H1 (cell line): ENCODE data around the gene C19orf25. TPM values are rescaled to one million over a fixed set of nuclear protein-coding genes. Genes with fewer than 3 reads are reported as not detected.

Source experiments
- CTCF ChIA-PET: fragments of 300-600 bp; sonication (Branson Sonifier 250); formaldehyde crosslinking; loops from one replicate; lab custom pipeline; 2021; ENCODE audit not compliant: partially characterized antibody; lab: Charles Lee
- POLR2A ChIA-PET: fragments of 300-600 bp; sonication (Branson Sonifier 250); formaldehyde crosslinking; loops from one replicate; lab custom pipeline; 2021; ENCODE audit warnings: inconsistent platforms; ENCODE audit not compliant: partially characterized antibody; lab: Charles Lee
- DNase-seq, 2 experiments: peaks; one replicate each; pipeline versions ENCODE4 v3.0.0 to v3.0.0-alpha.2; 2010 to 2022; ENCODE audit warnings: low spot score in 2 of 2, low read depth in 1 of 2, mixed read lengths in 1 of 2
- FAIRE-seq: peaks from 2 replicates; lab custom pipeline; 2011; peaks lifted over from hg19 to GRCh38; lab: Jason Lieb, UNC
- H2AFZ ChIP-seq: 2 replicates; pipeline ENCODE4 v1.8.1; 2012; ENCODE audit warnings: low read length, inconsistent platforms
- H2AK5ac ChIP-seq: 2 replicates; pipeline ENCODE4 v1.6.1; 2013; ENCODE audit warnings: low read depth, low read length
- H2BK120ac ChIP-seq: replicated peaks from 2 replicates; pipeline ENCODE3; 2013; ENCODE audit warnings: low read depth, low read length, inconsistent platforms
- H2BK12ac ChIP-seq: 2 replicates; pipeline ENCODE4 v1.6.1; 2013; ENCODE audit warnings: low read depth, low read length
- H2BK15ac ChIP-seq: 2 replicates; pipeline ENCODE4 v1.6.1; 2013; ENCODE audit warnings: low read length
- H2BK20ac ChIP-seq: 2 replicates; pipeline ENCODE4 v1.6.1; 2013; ENCODE audit warnings: low read length
- H2BK5ac ChIP-seq: 2 replicates; pipeline ENCODE4 v1.6.1; 2013; ENCODE audit warnings: low read depth, low read length
- H3K14ac ChIP-seq: 2 replicates; pipeline ENCODE4 v1.6.1; 2013; ENCODE audit warnings: inconsistent platforms; ENCODE audit not compliant: insufficient read length
- H3K18ac ChIP-seq: 2 replicates; pipeline ENCODE4 v1.6.1; 2013; ENCODE audit warnings: low read length; ENCODE audit errors: extremely low read depth
- H3K23ac ChIP-seq: 2 replicates; pipeline ENCODE4 v1.6.1; 2013; ENCODE audit warnings: inconsistent platforms; ENCODE audit not compliant: insufficient read length
- H3K23me2 ChIP-seq: 2 replicates; pipeline ENCODE4 v1.6.1; 2013; ENCODE audit warnings: low read depth, low read length
- H3K27ac ChIP-seq: 2 replicates; pipeline ENCODE4 v1.6.1; 2011; ENCODE audit warnings: low read depth, low read length, inconsistent platforms
- H3K27me3 ChIP-seq, 4 experiments: replicated peaks in 1 of 4; 1 replicate in 1 of 4; 2 replicates in 3 of 4; pipeline versions ENCODE4 v1.6.1 to v1.8.1; 2011 to 2013; ENCODE audit warnings: low read length in 3 of 4, mild to moderate bottlenecking in 3 of 4, inconsistent platforms in 2 of 4, mixed read lengths in 2 of 4, moderate library complexity in 1 of 4; ENCODE audit not compliant: control insufficient read depth in 3 of 4, insufficient read depth in 3 of 4; ENCODE audit errors: extremely low read depth in 1 of 4
- H3K36me3 ChIP-seq, 4 experiments: 2 replicates each; pipeline versions ENCODE4 v1.6.1 to v1.8.1; 2011 to 2013; ENCODE audit warnings: mild to moderate bottlenecking in 4 of 4, low read length in 3 of 4, moderate library complexity in 2 of 4, control low read depth in 1 of 4, inconsistent platforms in 1 of 4; ENCODE audit not compliant: insufficient read depth in 4 of 4, control insufficient read depth in 2 of 4
- H3K4ac ChIP-seq: replicated peaks from 2 replicates; pipeline ENCODE3; 2013; ENCODE audit warnings: low read length, low read depth, mixed read lengths, inconsistent platforms; ENCODE audit not compliant: insufficient read length
- H3K4me1 ChIP-seq, 4 experiments: replicated peaks in 1 of 4; 1 replicate in 1 of 4; 2 replicates in 3 of 4; pipeline versions ENCODE4 v1.6.1 to v1.8.1; 2011 to 2013; ENCODE audit warnings: low read length in 3 of 4, inconsistent platforms in 2 of 4, mixed read lengths in 1 of 4; ENCODE audit not compliant: insufficient read depth in 4 of 4, control insufficient read depth in 3 of 4
- H3K4me2 ChIP-seq, 2 experiments: 2 replicates each; pipeline versions ENCODE4 v1.6.1 to v1.8.1; 2011 to 2013; ENCODE audit warnings: low read depth in 2 of 2, low read length in 2 of 2, control low read depth in 1 of 2, inconsistent platforms in 1 of 2, mild to moderate bottlenecking in 1 of 2; ENCODE audit not compliant: insufficient read depth in 1 of 2
- H3K4me3 ChIP-seq, 4 experiments: fragments of 200-600, 300-600 bp in 1 of 4; sonication (generic), shearing (Covaris generic), sonication (Bioruptor Twin) in 1 of 4; 2 replicates each; pipeline versions ENCODE4 v1.5.1 to v1.8.1; 2011 to 2016; ENCODE audit warnings: low read length in 4 of 4, low read depth in 3 of 4, control low read depth in 2 of 4, inconsistent platforms in 2 of 4, mild to moderate bottlenecking in 2 of 4, mixed read lengths in 1 of 4, moderate library complexity in 1 of 4; ENCODE audit not compliant: insufficient read depth in 2 of 4; ENCODE audit errors: extremely low read depth in 1 of 4
- H3K56ac ChIP-seq: replicated peaks from 2 replicates; pipeline ENCODE3; 2013; ENCODE audit warnings: low read depth, mild to moderate bottlenecking, mixed read lengths, low read length, inconsistent platforms; ENCODE audit not compliant: insufficient read length
- H3K79me1 ChIP-seq: 2 replicates; pipeline ENCODE4 v1.6.1; 2013; ENCODE audit warnings: low read depth, low read length, control low read depth
- H3K79me2 ChIP-seq, 2 experiments: 2 replicates each; pipeline versions ENCODE4 v1.6.1 to v1.8.1; 2012 to 2013; ENCODE audit warnings: low read length in 2 of 2, mild to moderate bottlenecking in 2 of 2, inconsistent platforms in 1 of 2; ENCODE audit not compliant: insufficient read depth in 2 of 2, control insufficient read depth in 1 of 2
- H3K9ac ChIP-seq, 4 experiments: replicated peaks in 1 of 4; 1 replicate in 1 of 4; 2 replicates in 3 of 4; pipeline versions ENCODE4 v1.6.1 to v1.8.1; 2011 to 2013; ENCODE audit warnings: low read depth in 3 of 4, low read length in 3 of 4, control low read depth in 2 of 4, mild to moderate bottlenecking in 2 of 4, moderate library complexity in 2 of 4, inconsistent platforms in 1 of 4; ENCODE audit errors: extremely low read depth in 1 of 4
- H3K9me3 ChIP-seq, 2 experiments: 2 replicates each; pipeline versions ENCODE4 v1.6.1 to v1.8.1; 2012 to 2013; ENCODE audit warnings: mild to moderate bottlenecking in 2 of 2, moderate library complexity in 2 of 2, control low read depth in 1 of 2, inconsistent platforms in 1 of 2, low read depth in 1 of 2, low read length in 1 of 2, mixed read lengths in 1 of 2; ENCODE audit not compliant: insufficient read depth in 2 of 2
- H4K20me1 ChIP-seq, 2 experiments: replicated peaks in 1 of 2; 2 replicates each; pipeline versions ENCODE3 to v1.8.1; 2011 to 2013; ENCODE audit warnings: inconsistent platforms in 2 of 2, low read length in 2 of 2, mild to moderate bottlenecking in 1 of 2; ENCODE audit not compliant: insufficient read depth in 2 of 2, control insufficient read depth in 1 of 2
- H4K5ac ChIP-seq: 2 replicates; pipeline ENCODE4 v1.6.1; 2013; ENCODE audit warnings: low read length, low read depth, mixed read lengths, inconsistent platforms; ENCODE audit not compliant: insufficient read length
- H4K8ac ChIP-seq: 2 replicates; pipeline ENCODE4 v1.8.0; 2013; ENCODE audit warnings: mild to moderate bottlenecking, moderate library complexity, low read length, inconsistent platforms; ENCODE audit not compliant: insufficient read depth; ENCODE audit errors: extremely low read depth
- H4K91ac ChIP-seq: replicated peaks from 2 replicates; pipeline ENCODE3; 2013; ENCODE audit warnings: low read length, mixed read lengths, inconsistent platforms; ENCODE audit not compliant: insufficient read length
- CBX5 ChIP-seq: fragments of 300-800, 300-1000 bp; sonication (generic); IDR thresholded peaks from 2 replicates; pipeline ENCODE4 v1.7.1; 2016; ENCODE audit warnings: antibody characterized with exemption, low read length, low read depth
- CBX8 ChIP-seq: fragments of 300-800, 300-1000 bp; sonication (generic); IDR thresholded peaks from 2 replicates; pipeline ENCODE4 v1.7.1; 2016; ENCODE audit warnings: low read depth, low read length, borderline replicate concordance
- HDAC2 ChIP-seq, 2 experiments: fragments of 300-600 bp in 1 of 2; sonication (generic) in 1 of 2; IDR thresholded peaks; 2 replicates each; pipeline ENCODE4 v1.6.1; 2011 to 2012; ENCODE audit warnings: low read depth in 2 of 2, low read length in 2 of 2, mild to moderate bottlenecking in 2 of 2, moderate library complexity in 2 of 2, borderline replicate concordance in 1 of 2, inconsistent platforms in 1 of 2
- KDM1A ChIP-seq: fragments of 200-600, 300-600 bp; sonication (generic); IDR thresholded peaks from 2 replicates; pipeline ENCODE4 v1.7.1; 2016; ENCODE audit warnings: mild to moderate bottlenecking, low read length, borderline replicate concordance
- RFX5 ChIP-seq: IDR thresholded peaks from 2 replicates; pipeline ENCODE4 v1.6.1; 2011; ENCODE audit warnings: low read depth, low read length, improper control_type of control experiment, borderline replicate concordance
- TBP ChIP-seq: IDR thresholded peaks from 2 replicates; pipeline ENCODE4 v1.6.1; 2011; ENCODE audit warnings: low read depth, low read length, improper control_type of control experiment
- WGBS, 2 experiments: shearing (Covaris generic) in 1 of 2; methylation state at CpG; one replicate each; pipeline versions ENCODE4 v1.1.6 to v1.1.7; 2013 to 2015; ENCODE audit warnings: low lambda C conversion rate in 2 of 2, mixed read lengths in 2 of 2, inconsistent platforms in 1 of 2, low coverage in 1 of 2, missing lambda C conversion rate in 1 of 2; ENCODE audit not compliant: insufficient replicate concordance in 2 of 2, insufficient coverage in 1 of 2, insufficient read length in 1 of 2; ENCODE audit errors: extremely low coverage in 1 of 2, missing lambda C conversion rate in 1 of 2; 5-methylcytosine and 5-hydroxymethylcytosine counted together
- polyA plus RNA-seq, 7 experiments: library from polyadenylated mRNA; depleted of rRNA in 3 of 7; stranded (reverse) in 5 of 7; unstranded in 2 of 7; fragments of >200 nt in 5 of 7; fragments of 200-250 nt in 2 of 7; gene quantifications; 1 replicate in 5 of 7; 2 replicates in 1 of 7; 4 replicates in 1 of 7; pipeline versions ENCODE4 v1.2.1 to v1.2.3, GENCODE V29; 2011 to 2013; ENCODE audit warnings: missing spikeins in 2 of 7, mixed read lengths in 2 of 7
- total RNA-seq: library from RNA; stranded (reverse); fragmentation: NEBNext Ultra II Directional; extraction: Animal tissue kit (Norgen Biotek cat#: 25700); gene quantifications from 2 replicates; pipeline ENCODE4 v1.2.1, GENCODE V29; 2021
- TF ChIP-seq, protein P1 (sequence below): IDR thresholded peaks from 2 replicates; pipeline ENCODE4 v1.6.1; 2012; ENCODE audit warnings: inconsistent platforms

C19orf25 gene
- total and polyA plus RNA-seq, 2 of the 8 experiments (the other 6 are each of a cell fraction or from before 2014, with no cell fraction given) = 41.3 to 67.4 TPM

DNA sequence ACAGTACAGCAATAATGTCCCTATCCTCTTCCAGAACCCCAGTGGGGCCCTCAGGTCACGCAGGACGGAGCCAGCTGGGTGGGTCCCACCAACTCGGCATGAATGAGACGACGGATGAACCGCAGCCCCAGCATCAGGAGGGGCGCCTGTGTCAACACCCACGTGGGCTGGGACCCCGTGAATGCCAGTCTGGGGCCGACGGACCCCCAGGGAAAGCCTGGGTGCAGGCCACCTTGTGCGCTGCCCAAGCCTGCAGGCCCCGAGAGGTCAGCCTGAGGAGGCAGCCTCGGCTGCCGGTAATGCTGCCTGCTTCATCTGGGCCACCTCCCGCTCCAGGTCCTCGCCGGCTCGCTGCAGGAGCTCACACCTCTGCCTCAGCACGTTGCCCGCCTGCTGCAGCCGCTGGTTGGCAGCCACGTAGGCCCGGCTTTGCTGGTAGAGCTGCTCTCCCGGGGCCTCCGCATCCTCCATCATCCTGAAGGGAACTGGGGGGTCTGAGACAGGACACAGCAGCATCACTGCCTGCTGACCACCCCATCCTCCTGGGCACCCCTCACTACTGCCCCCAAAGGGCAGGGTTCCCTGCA lies 4.2 kb downstream of the C19orf25 start:
- no peak overlapping the region; a peak in 1 of 7 replicates for H3K9ac ChIP-seq
- H2BK12ac ChIP-seq = no peak overlapping the region
- POLR2A ChIA-PET = interaction anchor here (0.7 to 4.5 kb wide), 8 partner anchors 8 to 200 kb away, joined by 3 to 27 read pairs (median 4); partner anchors contain the start of gene FAM174C
- H3K4ac ChIP-seq = no peak overlapping the region
- H3K56ac ChIP-seq = no peak overlapping the region
- TF ChIP-seq CBX5 = no peak
- TF ChIP-seq, protein P1, sequence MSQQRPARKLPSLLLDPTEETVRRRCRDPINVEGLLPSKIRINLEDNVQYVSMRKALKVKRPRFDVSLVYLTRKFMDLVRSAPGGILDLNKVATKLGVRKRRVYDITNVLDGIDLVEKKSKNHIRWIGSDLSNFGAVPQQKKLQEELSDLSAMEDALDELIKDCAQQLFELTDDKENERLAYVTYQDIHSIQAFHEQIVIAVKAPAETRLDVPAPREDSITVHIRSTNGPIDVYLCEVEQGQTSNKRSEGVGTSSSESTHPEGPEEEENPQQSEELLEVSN = 0 out of 2 replicates have a peak, but pooled peaks have one; percentile 16
- no peak for TF ChIP-seq RFX5
- no peak for TF ChIP-seq KDM1A
- TF ChIP-seq TBP = no peak
- no peak for TF ChIP-seq CBX8
- TF ChIP-seq HDAC2 (IDR thresholded peaks at IDR 0.05; ENCODE audit: borderline replicate concordance in 1 of 2, low read depth in 2 of 2, low read length in 2 of 2) = no peak
- H3K14ac ChIP-seq = no peak overlapping the region
- 93% methylated on average over 17 of the region's 26 CpGs; no CpG with 5 or more reads in 1 of the 2 experiments for WGBS, 2 experiments
- H2BK15ac ChIP-seq = no peak overlapping the region
- peaks cover 17% of the 10 kb centered on the region for H3K23me2 ChIP-seq
- no peak overlapping the region for H3K18ac ChIP-seq
- no peaks in the 10 kb centered on the region for H3K9me3 ChIP-seq
- H2BK20ac ChIP-seq = no peak overlapping the region
- H3K4me2 ChIP-seq = no peak overlapping the region
- no peak overlapping the region for H4K8ac ChIP-seq
- no peak overlapping the region for H2AFZ ChIP-seq
- FAIRE-seq = no peak
- H2AK5ac ChIP-seq = no peak overlapping the region
- DNase-seq = no peak
- peaks cover 0 to 3% (median 1%) of the 10 kb centered on the region in 4 experiments; a peak in 2 of 8 replicates for H3K36me3 ChIP-seq
- H3K4me1 ChIP-seq = peaks cover 0 to 16% (median 11%) of the 10 kb centered on the region in 4 experiments; a peak in 5 of 7 replicates
- no peak overlapping the region for H3K27ac ChIP-seq
- peaks cover 15 to 35% (median 33%) of the 10 kb centered on the region in 4 experiments for H3K27me3 ChIP-seq
- peaks cover 20 to 45% of the 10 kb centered on the region in 2 experiments for H4K20me1 ChIP-seq
- no peak overlapping the region for H3K23ac ChIP-seq
- peaks cover 2% of the 10 kb centered on the region; the same call in 1 of the 2 replicates for H3K79me1 ChIP-seq
- H3K4me3 ChIP-seq = no peak overlapping the region
- H2BK120ac ChIP-seq = no peak overlapping the region
- H4K5ac ChIP-seq = no peak overlapping the region
- H4K91ac ChIP-seq = no peak overlapping the region
- no peak overlapping the region for H2BK5ac ChIP-seq
- CTCF ChIA-PET = interaction anchor here (0.5 to 2.4 kb wide), 11 partner anchors 9 to 103 kb away, joined by 3 to 9 read pairs (median 3); no protein-coding TSS in a partner anchor
- peaks cover 0 to 4% of the 10 kb centered on the region in 2 experiments; a peak in 1 of 4 replicates for H3K79me2 ChIP-seq
